ENCODE results near the gene TRMT2A.

TRMT2A gene

GRCh38 chr22:20149257-20150250 is 32.5 kb upstream of the TRMT2A start:
- no peak overlapping the region for H3K4me3 ChIP-seq (ENCODE audit: low read length)
- DNase-seq (ENCODE audit: low read depth, low spot score) = no peak

- DNase-seq (ENCODE audit: low read depth, low spot score) = no peak
- H3K4me3 ChIP-seq (ENCODE audit: low read length) = no peak overlapping the region
These were observed 31.4 kb upstream of the TRMT2A start for GRCh38 chr22:20148414-20148813.

DNA sequence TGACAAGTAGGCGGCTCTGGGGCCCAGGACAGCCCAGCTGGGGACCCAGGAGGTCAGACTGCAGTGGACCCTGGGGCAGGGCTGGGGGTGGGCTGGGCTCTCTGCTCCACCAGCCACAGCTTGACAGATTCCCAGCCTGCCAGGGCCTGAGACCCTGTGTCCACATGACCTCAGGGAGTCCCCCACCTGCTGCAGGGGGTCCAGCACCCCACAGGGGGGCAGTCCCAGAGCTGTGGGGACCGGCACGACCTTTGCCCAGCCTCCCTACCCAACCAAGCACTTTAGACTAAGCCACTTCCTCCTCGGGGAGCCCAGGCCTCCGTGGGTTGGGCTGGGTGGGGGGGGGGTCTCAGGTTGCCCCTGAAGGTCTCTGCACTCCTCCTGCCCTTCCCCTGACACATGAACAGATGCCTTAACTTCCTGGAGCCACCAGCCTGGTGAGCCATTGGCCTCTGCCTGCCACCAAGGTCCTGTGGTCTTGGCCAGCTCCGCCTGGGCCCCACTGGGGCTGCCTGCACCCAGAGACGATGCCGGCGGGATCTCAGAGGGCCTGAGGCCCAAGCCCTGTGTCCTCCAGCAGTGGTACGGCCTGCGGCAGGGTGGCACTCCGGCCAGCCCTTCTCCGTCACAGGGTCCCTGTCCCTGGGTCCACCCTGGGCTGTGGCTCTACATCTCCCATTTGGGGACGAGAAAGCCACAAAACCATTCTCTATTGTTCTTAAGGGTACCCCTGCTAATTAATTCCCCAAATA is 30.4 kb upstream of the TRMT2A start:
- no peak overlapping the region for H3K4me3 ChIP-seq (ENCODE audit: low read length)
- no peak for DNase-seq (ENCODE audit: low read depth, low spot score)

- DNase-seq (ENCODE audit: low read depth, low spot score) = no peak
- H3K4me3 ChIP-seq (ENCODE audit: low read length) = no peak overlapping the region
These were observed 29.8 kb upstream of the TRMT2A start for GRCh38 chr22:20146777-20147176.

GRCh38 chr22:20145832-20146223 is 28.8 kb upstream of the TRMT2A start:
- no peak for DNase-seq (ENCODE audit: low read depth, low spot score)
- no peak overlapping the region for H3K4me3 ChIP-seq (ENCODE audit: low read length)

DNA sequence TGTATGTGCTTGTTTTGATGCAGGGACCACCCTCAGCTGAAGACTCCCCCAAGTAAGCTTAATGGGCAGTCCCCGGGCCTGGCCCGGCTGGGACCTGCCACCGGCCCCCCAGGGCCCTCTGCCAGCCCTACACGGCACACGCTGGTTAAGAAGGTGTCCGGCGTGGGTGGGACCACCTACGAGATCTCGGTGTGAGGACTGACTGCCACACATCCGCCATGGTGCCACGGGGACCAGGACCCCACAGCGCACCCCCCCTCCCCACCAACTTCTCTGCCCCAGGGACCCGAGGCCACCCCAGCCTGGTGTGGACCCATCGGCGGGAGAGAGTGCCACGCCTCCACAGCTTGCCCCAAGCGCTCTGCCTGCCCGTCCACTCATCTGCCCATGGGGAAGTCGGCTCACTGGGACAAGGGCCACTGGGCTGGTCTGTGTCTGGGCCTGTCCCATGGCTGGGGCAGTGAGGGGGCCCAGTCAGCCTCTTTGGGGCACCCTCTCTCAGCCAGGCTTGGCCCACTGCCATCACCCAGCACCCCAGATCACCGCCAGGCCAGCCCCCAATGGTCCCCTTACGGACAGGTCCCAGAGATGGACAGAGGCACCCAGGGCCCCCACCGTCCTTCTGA is 28.3 kb upstream of the TRMT2A start:
- no peak for DNase-seq (ENCODE audit: low read depth, low spot score)
- H3K4me3 ChIP-seq (ENCODE audit: low read length) = no peak overlapping the region

DNA sequence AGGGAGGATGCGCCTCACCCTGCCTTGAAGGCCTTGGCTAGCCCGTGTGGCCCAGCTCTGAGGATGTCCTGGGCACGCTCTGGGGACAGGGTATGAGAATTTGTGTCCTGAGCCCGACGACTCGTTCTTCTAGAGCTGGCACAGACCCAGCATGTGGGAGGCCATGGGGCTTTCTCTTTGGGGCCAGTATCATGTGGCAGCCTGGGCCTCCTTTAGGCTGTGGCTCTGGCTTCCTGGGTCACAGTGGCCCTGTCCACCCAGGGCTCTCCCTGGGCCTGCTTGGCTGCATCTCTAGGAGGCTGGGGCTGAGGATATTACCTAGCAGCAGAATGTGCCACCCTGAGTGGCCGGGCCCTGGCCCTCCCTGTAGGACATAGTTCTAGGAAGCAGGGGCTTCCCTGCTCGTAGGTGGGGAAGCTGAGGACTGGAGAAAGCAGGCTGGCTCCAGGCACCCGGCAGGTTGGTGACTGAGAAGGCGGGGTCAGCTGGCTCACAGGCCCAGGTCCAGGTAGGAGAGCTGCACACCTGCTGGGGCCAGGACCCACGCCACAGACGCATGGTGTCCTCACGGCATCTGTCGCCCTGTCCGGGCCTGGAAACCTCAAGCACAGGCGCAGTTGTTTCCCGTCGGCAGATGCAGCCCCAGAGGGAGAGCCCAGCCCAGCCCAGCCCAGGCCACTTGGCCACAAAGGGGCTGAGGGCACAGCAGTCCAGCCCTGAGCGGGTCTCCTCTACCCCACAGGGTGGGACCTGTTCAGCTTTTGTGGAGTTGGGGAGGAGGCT is 27.0 kb upstream of the TRMT2A start:
- H3K4me3 ChIP-seq (ENCODE audit: low read length) = no peak overlapping the region
- no peak for DNase-seq (ENCODE audit: low read depth, low spot score)

DNA sequence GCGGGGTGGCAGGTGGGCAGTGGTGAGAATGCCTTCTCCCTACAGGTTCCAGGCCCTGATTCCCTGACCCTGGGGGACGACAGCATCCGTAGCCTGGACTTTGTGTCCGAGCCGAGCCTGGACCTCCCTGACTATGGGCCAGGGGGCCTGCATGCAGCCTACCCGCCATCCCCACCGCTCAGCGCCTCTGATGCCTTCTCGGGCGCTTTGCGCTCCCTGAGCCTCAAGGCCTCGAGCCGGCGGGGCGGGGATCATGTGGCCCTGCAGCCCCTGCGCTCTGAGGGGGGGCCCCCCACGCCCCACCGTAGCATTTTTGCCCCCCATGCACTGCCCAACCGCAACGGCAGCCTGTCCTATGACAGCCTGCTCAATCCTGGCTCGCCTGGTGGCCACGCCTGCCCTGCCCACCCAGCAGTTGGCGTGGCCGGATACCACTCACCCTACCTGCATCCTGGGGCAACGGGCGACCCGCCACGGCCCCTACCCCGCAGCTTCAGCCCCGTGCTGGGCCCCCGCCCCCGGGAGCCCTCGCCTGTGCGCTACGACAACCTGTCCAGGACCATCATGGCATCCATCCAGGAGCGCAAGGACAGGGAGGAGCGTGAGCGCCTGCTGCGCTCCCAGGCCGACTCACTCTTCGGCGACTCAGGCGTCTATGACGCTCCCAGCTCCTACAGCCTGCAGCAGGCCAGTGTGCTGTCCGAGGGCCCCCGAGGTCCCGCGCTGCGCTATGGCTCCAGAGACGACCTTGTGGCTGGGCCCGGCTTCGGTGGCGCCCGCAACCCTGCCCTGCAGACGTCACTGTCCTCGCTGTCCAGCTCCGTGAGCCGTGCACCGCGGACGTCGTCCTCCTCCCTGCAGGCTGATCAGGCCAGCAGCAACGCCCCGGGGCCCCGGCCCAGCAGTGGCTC is 25.9 kb upstream of the TRMT2A start:
- DNase-seq (ENCODE audit: low read depth, low spot score) = no peak

DNA sequence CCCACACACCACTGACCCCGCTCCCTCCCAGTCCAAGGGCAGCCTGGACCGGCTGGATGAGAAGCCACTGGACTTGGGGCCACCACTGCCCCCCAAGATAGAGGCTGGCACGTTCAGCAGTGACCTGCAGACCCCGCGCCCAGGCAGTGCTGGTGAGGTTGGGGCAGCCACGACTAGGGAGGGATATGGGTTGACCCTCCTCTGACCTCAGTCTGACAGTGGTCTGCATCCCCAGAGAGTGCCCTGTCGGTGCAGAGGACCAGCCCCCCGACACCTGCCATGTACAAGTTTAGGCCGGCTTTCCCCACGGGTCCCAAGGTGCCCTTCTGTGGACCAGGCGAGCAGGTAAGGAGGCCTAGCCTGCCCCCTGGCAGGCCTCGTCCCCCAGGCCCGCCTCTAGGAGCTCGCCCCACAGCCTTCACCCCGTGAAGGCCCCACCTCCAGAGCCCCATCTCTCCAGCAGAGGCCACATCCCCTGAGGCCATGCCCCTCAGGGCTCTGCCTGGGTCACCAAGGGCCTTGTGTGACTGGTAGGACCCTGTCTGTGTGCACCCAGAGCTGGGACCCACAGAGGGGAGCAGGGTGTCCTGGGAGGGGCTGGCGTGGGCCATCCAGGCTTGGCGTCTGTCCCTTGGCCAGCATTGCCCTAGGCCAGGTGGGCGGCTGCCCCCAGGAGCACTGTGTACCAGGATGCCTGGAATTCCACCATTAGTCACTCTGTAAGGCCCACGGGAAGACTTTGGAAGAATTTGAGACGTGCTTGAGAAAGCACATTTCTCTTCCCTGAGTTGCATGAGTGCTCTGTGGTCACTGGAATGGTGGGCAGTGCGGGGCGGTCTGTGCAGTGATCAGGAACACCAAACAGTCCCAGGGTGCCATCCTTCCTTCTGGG is 24.4 kb upstream of the TRMT2A start:
- no peak for DNase-seq (ENCODE audit: low read depth, low spot score)
- H3K4me3 ChIP-seq (ENCODE audit: low read length) = no peak overlapping the region

More for the DNA sequence above, 25.9 kb upstream of the TRMT2A start:
- H3K4me3 ChIP-seq (ENCODE audit: low read length) = no peak overlapping the region

- DNase-seq (ENCODE audit: low read depth, low spot score) = no peak
- no peak overlapping the region for H3K4me3 ChIP-seq (ENCODE audit: low read length)
These were observed 23.5 kb upstream of the TRMT2A start for GRCh38 chr22:20140521-20140964.

- no peak for DNase-seq (ENCODE audit: low read depth, low spot score)
- H3K4me3 ChIP-seq (ENCODE audit: low read length) = no peak overlapping the region
These were observed 23.1 kb upstream of the TRMT2A start for GRCh38 chr22:20140107-20140445.

DNA sequence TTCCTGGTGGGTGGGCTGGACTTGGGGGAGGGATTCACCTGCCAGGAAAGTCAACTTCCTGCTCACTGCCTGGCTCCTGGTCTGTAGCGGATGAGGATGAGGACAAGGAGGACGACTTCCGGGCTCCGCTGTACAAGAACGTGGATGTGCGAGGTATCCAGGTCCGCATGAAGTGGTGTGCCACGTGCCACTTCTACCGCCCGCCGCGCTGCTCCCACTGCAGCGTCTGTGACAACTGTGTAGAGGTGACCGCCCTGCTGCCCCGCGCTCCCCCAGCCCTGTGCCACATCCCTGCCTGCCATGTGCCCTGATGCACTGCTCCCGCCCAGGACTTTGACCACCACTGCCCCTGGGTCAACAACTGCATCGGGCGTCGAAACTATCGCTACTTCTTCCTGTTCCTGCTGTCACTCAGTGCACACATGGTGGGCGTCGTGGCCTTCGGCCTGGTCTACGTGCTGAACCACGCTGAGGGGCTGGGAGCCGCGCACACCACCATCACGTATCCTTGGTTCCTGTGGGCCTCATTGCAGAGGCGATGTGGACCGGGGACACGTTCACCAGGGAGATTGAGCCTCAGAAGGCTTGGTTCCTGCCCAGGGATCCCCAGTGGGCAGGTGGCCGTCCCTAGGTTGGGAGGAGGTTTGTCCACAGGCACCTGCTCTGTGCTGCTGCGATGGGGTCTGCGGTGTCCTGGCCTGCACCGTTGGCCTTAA is 22.5 kb upstream of the TRMT2A start:
- H3K4me3 ChIP-seq (ENCODE audit: low read length) = no peak overlapping the region
- no peak for DNase-seq (ENCODE audit: low read depth, low spot score)

DNA sequence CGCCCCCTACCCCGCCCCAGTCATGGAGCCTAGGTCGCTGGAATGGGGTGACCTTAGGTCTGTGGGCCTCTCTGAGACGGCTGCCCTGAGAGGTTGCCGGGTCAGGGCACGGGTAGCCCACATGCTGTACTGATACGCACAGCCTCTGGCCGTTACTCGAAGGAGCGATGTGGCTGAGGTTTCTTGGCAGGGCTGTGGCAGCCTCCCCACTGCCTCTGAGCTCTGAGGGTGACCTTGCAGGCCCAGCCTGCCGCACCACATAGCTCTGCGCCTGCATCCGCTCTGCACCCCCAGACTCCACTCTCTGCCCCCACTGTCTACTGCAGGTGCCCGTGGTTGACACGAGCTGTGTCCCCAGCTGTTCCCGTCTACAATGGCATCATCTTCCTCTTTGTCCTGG is 21.8 kb upstream of the TRMT2A start:
- DNase-seq (ENCODE audit: low read depth, low spot score) = no peak

GRCh38 chr22:20138417-20138738 is 21.4 kb upstream of the TRMT2A start:
- DNase-seq (ENCODE audit: low read depth, low spot score) = no peak
- H3K4me3 ChIP-seq (ENCODE audit: low read length) = no peak overlapping the region

More for the DNA sequence above, 21.8 kb upstream of the TRMT2A start:
- no peak overlapping the region for H3K4me3 ChIP-seq (ENCODE audit: low read length)

- H3K4me3 ChIP-seq (ENCODE audit: low read length) = no peak overlapping the region
- DNase-seq (ENCODE audit: low read depth, low spot score) = no peak
These were observed 20.8 kb upstream of the TRMT2A start for GRCh38 chr22:20137671-20138416.

GRCh38 chr22:20137113-20137512 is 20.1 kb upstream of the TRMT2A start:
- no peak for DNase-seq (ENCODE audit: low read depth, low spot score)
- no peak overlapping the region for H3K4me3 ChIP-seq (ENCODE audit: low read length)

All from Jurkat, Clone E6-1 (cell line).